ENCODE data around the gene KIAA1671. TPM values are rescaled to one million over a fixed set of nuclear protein-coding genes. Genes with fewer than 3 reads are reported as not detected.

Gene KIAA1671
- total RNA-seq, 4 donors from 2014 or later: 14.2 to 34.2 (median 22.6) TPM

- intact Hi-C loops (cut with DNase I): no loop called here
- Histone ChIP-seq H3K27me3 (no peaks in the 10 kb centered on the region), H3K4me3 (no peak overlapping the region), H3K4me1 (no peaks in the 10 kb centered on the region), H3K36me3 (peaks cover 0 to 4% (median 0%) of the 10 kb centered on the region in 4 donors), H3K27ac (replicated peaks in 1 of 4) (no peak overlapping the region), H3K9me3 (no peaks in the 10 kb centered on the region)
- TF ChIP-seq, protein P1, sequence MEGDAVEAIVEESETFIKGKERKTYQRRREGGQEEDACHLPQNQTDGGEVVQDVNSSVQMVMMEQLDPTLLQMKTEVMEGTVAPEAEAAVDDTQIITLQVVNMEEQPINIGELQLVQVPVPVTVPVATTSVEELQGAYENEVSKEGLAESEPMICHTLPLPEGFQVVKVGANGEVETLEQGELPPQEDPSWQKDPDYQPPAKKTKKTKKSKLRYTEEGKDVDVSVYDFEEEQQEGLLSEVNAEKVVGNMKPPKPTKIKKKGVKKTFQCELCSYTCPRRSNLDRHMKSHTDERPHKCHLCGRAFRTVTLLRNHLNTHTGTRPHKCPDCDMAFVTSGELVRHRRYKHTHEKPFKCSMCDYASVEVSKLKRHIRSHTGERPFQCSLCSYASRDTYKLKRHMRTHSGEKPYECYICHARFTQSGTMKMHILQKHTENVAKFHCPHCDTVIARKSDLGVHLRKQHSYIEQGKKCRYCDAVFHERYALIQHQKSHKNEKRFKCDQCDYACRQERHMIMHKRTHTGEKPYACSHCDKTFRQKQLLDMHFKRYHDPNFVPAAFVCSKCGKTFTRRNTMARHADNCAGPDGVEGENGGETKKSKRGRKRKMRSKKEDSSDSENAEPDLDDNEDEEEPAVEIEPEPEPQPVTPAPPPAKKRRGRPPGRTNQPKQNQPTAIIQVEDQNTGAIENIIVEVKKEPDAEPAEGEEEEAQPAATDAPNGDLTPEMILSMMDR (IDR thresholded peaks at IDR 0.05): no peak
- TF ChIP-seq POLR2A (IDR thresholded peaks at IDR 0.05; ENCODE audit: low read depth) (no peak), POLR2AphosphoS5 (IDR thresholded peaks at IDR 0.05) (no peak), EP300 (IDR thresholded peaks at IDR 0.05) (no peak)
- 88% methylated on average over 1 of the region's 2 CpGs for WGBS
- no peak for DNase-seq (ENCODE audit: extremely low spot score)
Measured at GRCh38 chr22:25207553-25208157, 255.1 kb downstream of the KIAA1671 start.

GRCh38 chr22:25208328-25208727, 255.8 kb downstream of the KIAA1671 start:
- no peak overlapping the region for H3K27ac ChIP-seq (replicated peaks in 1 of 4)
- WGBS: 96% methylated on average over 2 of the region's 2 CpGs

DNA sequence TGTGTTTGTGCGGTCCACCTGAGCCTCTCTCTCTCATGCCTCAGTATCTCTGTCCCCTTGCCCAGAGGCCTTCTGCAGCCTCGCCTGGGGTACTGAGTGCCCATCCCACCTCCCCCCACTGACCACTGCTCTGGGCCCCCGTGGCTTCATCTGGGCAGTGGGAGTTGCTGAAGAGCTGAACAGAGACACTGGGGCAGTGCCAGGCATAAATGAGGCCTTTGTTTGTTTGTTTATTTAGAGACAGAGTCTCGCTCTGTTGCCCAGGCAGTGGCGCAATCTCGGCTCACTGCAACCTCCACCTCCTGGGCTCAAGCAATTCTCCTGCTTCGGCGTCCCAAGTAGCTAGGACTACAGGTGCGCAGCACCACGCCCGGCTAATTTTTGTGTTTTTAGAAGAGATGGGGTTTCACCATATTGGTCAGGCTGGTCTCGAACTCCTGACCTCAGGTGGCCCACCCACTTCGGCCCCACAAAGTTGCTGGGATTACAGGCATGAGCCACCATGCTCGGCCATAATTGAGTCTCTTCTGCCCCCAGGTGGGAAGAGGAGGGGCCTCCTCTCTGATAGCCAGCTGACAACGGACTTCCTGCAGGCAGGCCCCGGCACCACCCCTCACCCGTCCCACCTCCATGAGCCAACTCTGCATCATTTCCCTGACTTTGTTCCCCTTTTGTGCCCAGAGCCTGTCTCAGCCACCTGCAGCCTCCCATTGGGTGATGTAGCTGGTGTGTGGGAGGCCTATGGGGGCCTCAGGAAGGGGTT, 256.4 kb downstream of the KIAA1671 start:
- no peaks in the 10 kb centered on the region for H3K27me3 ChIP-seq
- intact Hi-C loops (cut with DNase I): no loop called here

More at GRCh38 chr22:25208328-25208727, 255.8 kb downstream of the KIAA1671 start:
- H3K27me3 ChIP-seq: no peaks in the 10 kb centered on the region
- peaks cover 0 to 4% (median 0%) of the 10 kb centered on the region in 4 donors for H3K36me3 ChIP-seq
- TF ChIP-seq, protein P1 (IDR thresholded peaks at IDR 0.05): no peak
- TF ChIP-seq POLR2A (IDR thresholded peaks at IDR 0.05; ENCODE audit: low read depth) (no peak), POLR2AphosphoS5 (IDR thresholded peaks at IDR 0.05) (no peak), EP300 (IDR thresholded peaks at IDR 0.05) (no peak)
- no peak for DNase-seq (ENCODE audit: extremely low spot score)
- intact Hi-C loops (cut with DNase I): no loop called here
- H3K4me3 ChIP-seq: no peak overlapping the region
- H3K9me3 ChIP-seq: peaks cover 0 to 4% (median 2%) of the 10 kb centered on the region in 4 donors
- H3K4me1 ChIP-seq: no peaks in the 10 kb centered on the region

DNA sequence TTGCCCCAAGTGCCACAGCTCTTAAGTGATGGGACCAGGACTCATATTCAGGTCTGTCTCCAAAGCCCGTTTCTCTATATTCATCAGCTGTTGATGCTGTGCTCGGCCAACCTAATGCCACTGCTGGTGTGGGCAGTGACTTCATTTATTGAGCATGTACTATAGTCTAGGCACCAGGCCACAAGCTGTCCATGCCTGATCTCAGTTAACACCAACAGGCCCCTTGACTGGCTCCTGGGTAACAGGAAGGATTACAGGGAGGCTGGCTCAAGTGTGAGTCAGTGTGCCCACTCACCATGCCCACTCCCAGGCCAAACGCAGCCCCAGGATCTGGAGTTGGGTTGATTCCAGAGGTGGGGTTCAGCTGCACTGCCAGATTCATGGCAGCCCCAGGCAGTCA, 258.3 kb downstream of the KIAA1671 start:
- Histone ChIP-seq H3K27me3 (no peaks in the 10 kb centered on the region), H3K9me3 (peaks cover 0 to 7% (median 3%) of the 10 kb centered on the region in 4 donors), H3K27ac (replicated peaks in 1 of 4) (no peak overlapping the region), H3K36me3 (no peaks in the 10 kb centered on the region), H3K4me1 (no peaks in the 10 kb centered on the region), H3K4me3 (no peak overlapping the region)
- no peak for DNase-seq (ENCODE audit: extremely low spot score)
- TF ChIP-seq EP300 (IDR thresholded peaks at IDR 0.05): no peak
- TF ChIP-seq, protein P1 (IDR thresholded peaks at IDR 0.05): no peak
- no peak for TF ChIP-seq POLR2A (IDR thresholded peaks at IDR 0.05; ENCODE audit: low read depth)
- TF ChIP-seq POLR2AphosphoS5 (IDR thresholded peaks at IDR 0.05): no peak
- intact Hi-C loops (cut with DNase I): no loop called here
- WGBS: 94% methylated on average over 2 of the region's 3 CpGs

More for the DNA sequence above, 256.4 kb downstream of the KIAA1671 start:
- Histone ChIP-seq H3K36me3 (no peaks in the 10 kb centered on the region), H3K27ac (replicated peaks in 1 of 4) (no peak overlapping the region), H3K9me3 (peaks cover 0 to 7% (median 3%) of the 10 kb centered on the region in 4 donors), H3K4me3 (no peak overlapping the region), H3K4me1 (no peaks in the 10 kb centered on the region)
- TF ChIP-seq POLR2A (IDR thresholded peaks at IDR 0.05; ENCODE audit: low read depth): no peak
- TF ChIP-seq, protein P1 (IDR thresholded peaks at IDR 0.05): no peak
- no peak for TF ChIP-seq POLR2AphosphoS5 (IDR thresholded peaks at IDR 0.05)
- no peak for DNase-seq (ENCODE audit: extremely low spot score)
- WGBS: 84% methylated on average over 12 of the region's 17 CpGs

Data from esophagus muscularis mucosa (tissue), 4 donors.